ENCODE data around the gene NFAM1. TPM values are rescaled to one million over a fixed set of nuclear protein-coding genes. Genes with fewer than 3 reads are reported as not detected.

NFAM1 gene
- total and polyA plus RNA-seq, 2 experiments from 2014 or later = 0.11 to 0.49 TPM

DNA sequence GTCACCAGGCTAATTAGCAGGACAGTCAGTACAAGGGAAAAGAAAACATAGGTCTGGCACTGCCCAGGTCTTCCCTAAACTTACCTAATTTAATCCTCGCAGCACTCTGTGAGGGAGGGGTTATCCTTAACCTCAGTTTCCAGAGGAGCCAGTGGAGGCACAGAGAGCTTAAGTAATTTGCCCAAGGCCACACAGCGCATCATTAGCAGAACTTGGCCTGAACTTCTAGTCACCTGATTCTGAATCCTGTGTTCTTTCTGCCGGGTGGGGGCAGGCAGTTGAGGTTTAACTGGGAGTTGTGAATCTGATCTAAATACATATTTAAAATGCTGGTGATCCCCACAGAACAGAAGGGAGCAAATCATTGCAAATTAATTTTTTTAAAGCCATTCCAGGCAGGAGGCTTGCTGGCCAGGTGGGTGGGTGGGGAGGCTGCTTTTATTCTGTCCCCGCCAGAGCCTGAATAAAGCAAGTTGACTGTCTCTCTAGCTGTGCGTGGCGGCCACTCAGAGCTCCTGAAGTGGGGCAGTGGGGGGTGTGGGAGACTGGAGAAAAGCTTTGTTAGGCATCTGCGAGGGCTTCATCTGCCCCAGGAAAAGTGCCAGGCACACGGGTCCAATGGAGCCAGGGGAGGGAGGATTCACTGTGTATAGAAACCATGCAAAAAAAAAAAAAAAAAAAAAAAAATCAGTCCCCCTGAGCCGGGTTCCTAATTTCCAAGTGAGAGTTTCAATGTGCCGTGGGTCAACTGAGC lies 66.1 kb downstream of the NFAM1 start:
- peaks cover 32% of the 10 kb centered on the region for H3K27me3 Mint-ChIP-seq (ENCODE audit: insufficient read depth, low read depth, poor library complexity)

DNA sequence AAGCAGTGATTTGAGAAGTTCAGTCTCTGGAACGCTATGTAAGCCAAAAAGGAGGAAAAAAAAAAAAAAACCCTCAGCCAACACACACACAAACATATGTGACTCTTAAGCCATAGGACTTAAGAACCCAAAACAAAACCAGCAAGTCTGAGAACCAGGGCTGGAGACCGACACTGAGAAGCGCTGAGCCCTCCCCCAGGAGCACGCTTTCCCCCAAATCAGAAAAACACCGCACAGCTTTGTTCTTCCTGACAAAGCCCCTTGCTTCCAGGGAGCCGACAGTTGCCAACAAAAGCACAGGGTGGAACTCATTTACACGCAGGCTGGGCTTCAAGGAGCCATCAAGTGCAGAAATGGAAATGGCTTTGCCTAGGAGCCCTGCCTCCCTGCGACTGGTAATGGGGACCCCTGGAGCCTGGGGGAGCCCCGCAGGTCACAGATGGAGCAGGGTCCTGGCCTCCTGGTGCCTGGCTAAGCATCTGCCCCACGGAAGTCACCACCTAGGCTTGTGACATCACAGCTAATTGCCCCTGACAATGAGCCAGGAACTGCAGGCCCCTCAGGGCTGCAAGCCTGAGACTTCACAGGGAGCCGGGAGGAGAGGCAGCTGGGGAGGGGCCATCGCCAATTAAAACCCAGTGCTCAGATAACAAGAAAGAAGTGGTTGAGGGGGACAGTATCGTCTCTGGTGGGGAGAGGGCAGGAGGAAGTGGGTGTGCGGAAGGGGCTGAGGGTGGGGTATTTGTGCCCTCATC lies 66.9 kb downstream of the NFAM1 start:
- peak; percentile 62 for DNase-seq (ENCODE audit: low spot score)
- Histone ChIP-seq H3K4me1 (ENCODE audit: insufficient read depth) (peaks cover 52% of the 10 kb centered on the region), H3K27me3 (ENCODE audit: insufficient read depth) (peaks cover 14% of the 10 kb centered on the region), H3F3A (replicated peaks; ENCODE audit: low read depth) (peaks cover 20% of the 10 kb centered on the region), H3K4me2 (peak overlapping the region; percentile 77), H3K4me3 (peak overlapping the region; percentile 42), H4K20me1 (replicated peaks; ENCODE audit: insufficient read depth) (no peaks in the 10 kb centered on the region; the same call in 1 of the 2 replicates), H2AFZ (no peak overlapping the region), H3K9me2 (ENCODE audit: insufficient read depth) (no peaks in the 10 kb centered on the region), H3K79me2 (replicated peaks; ENCODE audit: insufficient read depth) (peaks cover 43% of the 10 kb centered on the region), H3K36me3 (ENCODE audit: insufficient read depth) (no peaks in the 10 kb centered on the region; the same call in 1 of the 2 replicates), H3K27ac (ENCODE audit: low read depth) (peak overlapping the region; percentile 89)
- Mint-ChIP-seq H3K4me1 (peaks cover 52% of the 10 kb centered on the region), H3K4me3 (peak overlapping the region; percentile 67), H3K27ac (peak overlapping the region; percentile 90), H3K9me3 (no peaks in the 10 kb centered on the region), H3K36me3 (ENCODE audit: low read depth) (peaks cover 7% of the 10 kb centered on the region; the same call in 1 of the 3 replicates), H3K27me3 (ENCODE audit: insufficient read depth, low read depth, poor library complexity) (peaks cover 27% of the 10 kb centered on the region)
- TF ChIP-seq ZNF331 (CRISPR knock-in tag; IDR thresholded peaks at IDR 0.05; ENCODE audit: low read depth) (no peak), CREB1 (CRISPR knock-in tag; IDR thresholded peaks at IDR 0.05; ENCODE audit: low read depth) (peak; percentile 29; the same call in 1 of the 2 replicates)
- ATAC-seq = peak; percentile 19

More for the DNA sequence above, 66.1 kb downstream of the NFAM1 start:
- peak overlapping the region; percentile 77 for H3K4me2 ChIP-seq
- no peaks in the 10 kb centered on the region for H3K9me2 ChIP-seq (ENCODE audit: insufficient read depth)
- no peak for TF ChIP-seq JUNB (IDR thresholded peaks at IDR 0.05; ENCODE audit: unreplicated experiment)
- TF ChIP-seq, protein P1, sequence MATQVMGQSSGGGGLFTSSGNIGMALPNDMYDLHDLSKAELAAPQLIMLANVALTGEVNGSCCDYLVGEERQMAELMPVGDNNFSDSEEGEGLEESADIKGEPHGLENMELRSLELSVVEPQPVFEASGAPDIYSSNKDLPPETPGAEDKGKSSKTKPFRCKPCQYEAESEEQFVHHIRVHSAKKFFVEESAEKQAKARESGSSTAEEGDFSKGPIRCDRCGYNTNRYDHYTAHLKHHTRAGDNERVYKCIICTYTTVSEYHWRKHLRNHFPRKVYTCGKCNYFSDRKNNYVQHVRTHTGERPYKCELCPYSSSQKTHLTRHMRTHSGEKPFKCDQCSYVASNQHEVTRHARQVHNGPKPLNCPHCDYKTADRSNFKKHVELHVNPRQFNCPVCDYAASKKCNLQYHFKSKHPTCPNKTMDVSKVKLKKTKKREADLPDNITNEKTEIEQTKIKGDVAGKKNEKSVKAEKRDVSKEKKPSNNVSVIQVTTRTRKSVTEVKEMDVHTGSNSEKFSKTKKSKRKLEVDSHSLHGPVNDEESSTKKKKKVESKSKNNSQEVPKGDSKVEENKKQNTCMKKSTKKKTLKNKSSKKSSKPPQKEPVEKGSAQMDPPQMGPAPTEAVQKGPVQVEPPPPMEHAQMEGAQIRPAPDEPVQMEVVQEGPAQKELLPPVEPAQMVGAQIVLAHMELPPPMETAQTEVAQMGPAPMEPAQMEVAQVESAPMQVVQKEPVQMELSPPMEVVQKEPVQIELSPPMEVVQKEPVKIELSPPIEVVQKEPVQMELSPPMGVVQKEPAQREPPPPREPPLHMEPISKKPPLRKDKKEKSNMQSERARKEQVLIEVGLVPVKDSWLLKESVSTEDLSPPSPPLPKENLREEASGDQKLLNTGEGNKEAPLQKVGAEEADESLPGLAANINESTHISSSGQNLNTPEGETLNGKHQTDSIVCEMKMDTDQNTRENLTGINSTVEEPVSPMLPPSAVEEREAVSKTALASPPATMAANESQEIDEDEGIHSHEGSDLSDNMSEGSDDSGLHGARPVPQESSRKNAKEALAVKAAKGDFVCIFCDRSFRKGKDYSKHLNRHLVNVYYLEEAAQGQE (IDR thresholded peaks at IDR 0.05; ENCODE audit: unreplicated experiment) = no peak
- TF ChIP-seq EZH2phosphoT487 (IDR thresholded peaks at IDR 0.05; ENCODE audit: unreplicated experiment) = no peak
- no peak for TF ChIP-seq ZNF331 (CRISPR knock-in tag; IDR thresholded peaks at IDR 0.05; ENCODE audit: low read depth)
- peaks cover 7% of the 10 kb centered on the region; the same call in 1 of the 3 replicates for H3K36me3 Mint-ChIP-seq (ENCODE audit: low read depth)
- H3K36me3 ChIP-seq (ENCODE audit: insufficient read depth) = no peaks in the 10 kb centered on the region; the same call in 1 of the 2 replicates
- H3K27ac ChIP-seq (ENCODE audit: low read depth) = peak overlapping the region; percentile 89; the same call in 1 of the 2 replicates
- peaks cover 14% of the 10 kb centered on the region for H3K27me3 ChIP-seq (ENCODE audit: insufficient read depth)
- H3K4me3 Mint-ChIP-seq = peak overlapping the region; percentile 67
- H3K9me3 Mint-ChIP-seq = no peaks in the 10 kb centered on the region
- peaks cover 43% of the 10 kb centered on the region for H3K79me2 ChIP-seq (replicated peaks; ENCODE audit: insufficient read depth)
- H3K4me3 ChIP-seq = peak overlapping the region; percentile 42
- no peaks in the 10 kb centered on the region; the same call in 1 of the 2 replicates for H4K20me1 ChIP-seq (replicated peaks; ENCODE audit: insufficient read depth)
- peaks cover 55% of the 10 kb centered on the region for H3K4me1 Mint-ChIP-seq
- no peak for ATAC-seq
- H3K4me1 ChIP-seq (ENCODE audit: insufficient read depth) = peaks cover 60% of the 10 kb centered on the region
- DNase-seq (ENCODE audit: low spot score) = no peak
- peaks cover 24% of the 10 kb centered on the region for H3F3A ChIP-seq (replicated peaks; ENCODE audit: low read depth)
- peak overlapping the region; percentile 90 for H3K27ac Mint-ChIP-seq
- no peak overlapping the region for H2AFZ ChIP-seq

All from GM23338 (cell line).